HL-60 (cell line): Measurements from ENCODE around the gene SDCBP2.

Experiments used
- DNase-seq, 2 experiments: peaks; one replicate each; pipeline ENCODE4 v3.0.0-alpha.2; 2010 to 2020; ENCODE audit warnings: low read depth in 1 of 2, low spot score in 1 of 2
- H3K27ac ChIP-seq: fragments of 250-450 bp; sonication (Bioruptor Pico); replicated peaks from 2 replicates; pipeline ENCODE4 v1.5.1; 2020; ENCODE audit warnings: mild to moderate bottlenecking, moderate library complexity
- H3K27me3 ChIP-seq: fragments of 250-450 bp; sonication (Bioruptor Pico); 2 replicates; pipeline ENCODE4 v1.5.1; 2021; ENCODE audit warnings: mild to moderate bottlenecking, moderate library complexity; ENCODE audit not compliant: insufficient read depth, poor library complexity, severe bottlenecking
- H3K4me3 ChIP-seq: replicated peaks from 2 replicates; pipeline ENCODE4 v1.5.1; 2011; ENCODE audit warnings: mild to moderate bottlenecking, control low read depth, low read length; ENCODE audit not compliant: insufficient read depth
- CTCF ChIP-seq: IDR thresholded peaks from one replicate; pipeline ENCODE4 v1.5.1; 2011; ENCODE audit warnings: low read length, control low read depth, inconsistent platforms; ENCODE audit not compliant: insufficient read depth
- GABPA ChIP-seq: IDR thresholded peaks from 2 replicates; pipeline ENCODE4 v1.6.1; 2012; ENCODE audit warnings: low read depth
- POLR2AphosphoS5 ChIP-seq: IDR thresholded peaks from 2 replicates; pipeline ENCODE4 v1.6.1; 2012; ENCODE audit warnings: low read depth
- REST ChIP-seq: IDR thresholded peaks from 2 replicates; pipeline ENCODE4 v1.6.1; 2012; ENCODE audit warnings: low read depth; ENCODE audit not compliant: insufficient replicate concordance
- SPI1 ChIP-seq: IDR thresholded peaks from 2 replicates; pipeline ENCODE4 v1.6.1; 2012; ENCODE audit warnings: low read depth, mild to moderate bottlenecking, borderline replicate concordance

The SDCBP2 gene

GRCh38 chr20:1360094-1360846 lies 31.3 kb upstream of the SDCBP2 start:
- Histone ChIP-seq H3K27me3 (no peaks in the 10 kb centered on the region), H3K4me3 (no peak overlapping the region), H3K27ac (no peak overlapping the region)
- TF ChIP-seq GABPA = no peak
- no peak for TF ChIP-seq REST
- no peak for TF ChIP-seq POLR2AphosphoS5
- no peak for TF ChIP-seq CTCF
- no peak for TF ChIP-seq SPI1
- DNase-seq = no peak

- no peak overlapping the region for H3K27ac ChIP-seq
- H3K27me3 ChIP-seq = no peaks in the 10 kb centered on the region
- TF ChIP-seq CTCF (no peak), REST (no peak), SPI1 (no peak), GABPA (no peak), POLR2AphosphoS5 (no peak)
- H3K4me3 ChIP-seq = no peak overlapping the region
- DNase-seq = no peak
These were observed 29.2 kb upstream of the SDCBP2 start for GRCh38 chr20:1357921-1358671.

GRCh38 chr20:1353956-1354355 lies 25.0 kb upstream of the SDCBP2 start:
- no peaks in the 10 kb centered on the region for H3K27me3 ChIP-seq
- no peak for DNase-seq
- no peak overlapping the region for H3K27ac ChIP-seq
- no peak for TF ChIP-seq GABPA
- TF ChIP-seq REST = no peak
- no peak for TF ChIP-seq SPI1
- TF ChIP-seq POLR2AphosphoS5 = no peak
- TF ChIP-seq CTCF = no peak
- no peak overlapping the region for H3K4me3 ChIP-seq
